Measurements from ENCODE around the gene PLXNA4.

Gene PLXNA4

GRCh38 chr7:132187869-132188789 lies 388.1 kb downstream of the PLXNA4 start:
- no peak for DNase-seq (ENCODE audit: low read depth)
- no peak overlapping the region for H3K4me3 ChIP-seq (ENCODE audit: low read depth, low read length)
- no peak for TF ChIP-seq CTCF (IDR thresholded peaks at IDR 0.05; ENCODE audit: low read depth, low read length, missing control alignments)

GRCh38 chr7:132187391-132187790 lies 388.9 kb downstream of the PLXNA4 start:
- DNase-seq (ENCODE audit: low read depth), result no peak
- H3K4me3 ChIP-seq (ENCODE audit: low read depth, low read length), result no peak overlapping the region
- no peak for TF ChIP-seq CTCF (IDR thresholded peaks at IDR 0.05; ENCODE audit: low read depth, low read length, missing control alignments)

- no peak overlapping the region for H3K4me3 ChIP-seq (ENCODE audit: low read depth, low read length)
- no peak for DNase-seq (ENCODE audit: low read depth)
- no peak for TF ChIP-seq CTCF (IDR thresholded peaks at IDR 0.05; ENCODE audit: low read depth, low read length, missing control alignments)
These were observed 391.1 kb downstream of the PLXNA4 start for GRCh38 chr7:132185150-132185549.

GRCh38 chr7:132183781-132184380 lies 392.4 kb downstream of the PLXNA4 start:
- DNase-seq (ENCODE audit: low read depth), result no peak
- TF ChIP-seq CTCF (IDR thresholded peaks at IDR 0.05; ENCODE audit: low read depth, low read length, missing control alignments), result no peak
- no peak overlapping the region for H3K4me3 ChIP-seq (ENCODE audit: low read depth, low read length)

GRCh38 chr7:132182992-132183391 lies 393.3 kb downstream of the PLXNA4 start:
- no peak for DNase-seq (ENCODE audit: low read depth)
- TF ChIP-seq CTCF (IDR thresholded peaks at IDR 0.05; ENCODE audit: low read depth, low read length, missing control alignments), result no peak
- H3K4me3 ChIP-seq (ENCODE audit: low read depth, low read length), result no peak overlapping the region

- DNase-seq (ENCODE audit: low read depth), result no peak
- TF ChIP-seq CTCF (IDR thresholded peaks at IDR 0.05; ENCODE audit: low read depth, low read length, missing control alignments), result no peak
These were observed 394.2 kb downstream of the PLXNA4 start for GRCh38 chr7:132181946-132182685.

More at GRCh38 chr7:132181946-132182685, 394.2 kb downstream of the PLXNA4 start:
- no peak overlapping the region for H3K4me3 ChIP-seq (ENCODE audit: low read depth, low read length)
